ENCODE measurements around the gene FBXO3.

FBXO3 gene

GRCh38 chr11:33804471-33804870 is 30.2 kb upstream of the FBXO3 start:
- no peak overlapping the region for H2AFZ ChIP-seq (ENCODE audit: low read depth)
- no peak overlapping the region for H3K27ac ChIP-seq
- TF ChIP-seq, protein P1, sequence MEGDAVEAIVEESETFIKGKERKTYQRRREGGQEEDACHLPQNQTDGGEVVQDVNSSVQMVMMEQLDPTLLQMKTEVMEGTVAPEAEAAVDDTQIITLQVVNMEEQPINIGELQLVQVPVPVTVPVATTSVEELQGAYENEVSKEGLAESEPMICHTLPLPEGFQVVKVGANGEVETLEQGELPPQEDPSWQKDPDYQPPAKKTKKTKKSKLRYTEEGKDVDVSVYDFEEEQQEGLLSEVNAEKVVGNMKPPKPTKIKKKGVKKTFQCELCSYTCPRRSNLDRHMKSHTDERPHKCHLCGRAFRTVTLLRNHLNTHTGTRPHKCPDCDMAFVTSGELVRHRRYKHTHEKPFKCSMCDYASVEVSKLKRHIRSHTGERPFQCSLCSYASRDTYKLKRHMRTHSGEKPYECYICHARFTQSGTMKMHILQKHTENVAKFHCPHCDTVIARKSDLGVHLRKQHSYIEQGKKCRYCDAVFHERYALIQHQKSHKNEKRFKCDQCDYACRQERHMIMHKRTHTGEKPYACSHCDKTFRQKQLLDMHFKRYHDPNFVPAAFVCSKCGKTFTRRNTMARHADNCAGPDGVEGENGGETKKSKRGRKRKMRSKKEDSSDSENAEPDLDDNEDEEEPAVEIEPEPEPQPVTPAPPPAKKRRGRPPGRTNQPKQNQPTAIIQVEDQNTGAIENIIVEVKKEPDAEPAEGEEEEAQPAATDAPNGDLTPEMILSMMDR (conservative IDR thresholded peaks at IDR 0.05; ENCODE audit: low read depth, low read length): no peak
- no peaks in the 10 kb centered on the region for H4K20me1 ChIP-seq (ENCODE audit: insufficient read depth)
- no peak overlapping the region for H3K4me2 ChIP-seq
- no peak overlapping the region for H3K9ac ChIP-seq
- H3K4me1 ChIP-seq (ENCODE audit: low read depth, poor library complexity, severe bottlenecking): peaks cover 7% of the 10 kb centered on the region
- H3K79me2 ChIP-seq (ENCODE audit: insufficient read depth, low read depth): no peaks in the 10 kb centered on the region
- H3K36me3 ChIP-seq (ENCODE audit: insufficient read depth): no peaks in the 10 kb centered on the region
- H3K4me3 ChIP-seq (IDR thresholded peaks at IDR 0.05; ENCODE audit: insufficient read depth, low read depth, low read length): no peak overlapping the region
- H3K27me3 ChIP-seq (ENCODE audit: insufficient read depth, low read depth): no peaks in the 10 kb centered on the region

- no peak overlapping the region for H2AFZ ChIP-seq (ENCODE audit: low read depth)
- no peak overlapping the region for H3K9ac ChIP-seq
- H3K4me2 ChIP-seq: no peak overlapping the region
- H3K4me3 ChIP-seq (IDR thresholded peaks at IDR 0.05; ENCODE audit: insufficient read depth, low read depth, low read length): no peak overlapping the region
- H3K4me1 ChIP-seq (ENCODE audit: low read depth, poor library complexity, severe bottlenecking): peaks cover 11% of the 10 kb centered on the region
- no peak overlapping the region for H3K27ac ChIP-seq
- TF ChIP-seq, protein P1 (conservative IDR thresholded peaks at IDR 0.05; ENCODE audit: low read depth, low read length): no peak
- H3K36me3 ChIP-seq (ENCODE audit: insufficient read depth): no peaks in the 10 kb centered on the region
- H3K79me2 ChIP-seq (ENCODE audit: insufficient read depth, low read depth): no peaks in the 10 kb centered on the region
- no peaks in the 10 kb centered on the region for H3K27me3 ChIP-seq (ENCODE audit: insufficient read depth, low read depth)
- no peaks in the 10 kb centered on the region for H4K20me1 ChIP-seq (ENCODE audit: insufficient read depth)
These were observed 28.1 kb upstream of the FBXO3 start for GRCh38 chr11:33802194-33802950.

DNA sequence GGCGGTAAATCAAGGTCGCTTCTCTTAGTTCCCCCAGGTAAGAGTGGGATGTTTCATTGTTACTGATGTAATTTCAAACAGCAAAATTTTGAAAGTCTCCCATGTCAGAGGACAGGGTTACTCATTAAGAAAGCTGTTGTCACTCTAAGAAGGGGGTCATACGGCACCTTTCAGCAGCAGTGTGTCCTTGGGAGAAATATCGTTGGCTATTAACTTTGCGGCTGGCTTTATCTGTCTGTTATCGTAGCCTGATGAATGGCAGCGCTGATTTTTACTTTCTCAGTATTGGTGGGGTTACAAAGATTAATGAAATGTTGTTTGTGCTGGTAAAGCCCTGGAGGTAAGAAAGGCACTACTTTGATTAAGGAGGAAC is 27.5 kb upstream of the FBXO3 start:
- Histone ChIP-seq H4K20me1 (ENCODE audit: insufficient read depth) (no peaks in the 10 kb centered on the region), H3K9ac (no peak overlapping the region), H3K79me2 (ENCODE audit: insufficient read depth, low read depth) (no peaks in the 10 kb centered on the region), H3K36me3 (ENCODE audit: insufficient read depth) (no peaks in the 10 kb centered on the region), H3K4me2 (no peak overlapping the region), H3K27me3 (ENCODE audit: insufficient read depth, low read depth) (no peaks in the 10 kb centered on the region), H2AFZ (ENCODE audit: low read depth) (no peak overlapping the region), H3K4me1 (ENCODE audit: low read depth, poor library complexity, severe bottlenecking) (peaks cover 11% of the 10 kb centered on the region), H3K27ac (no peak overlapping the region), H3K4me3 (IDR thresholded peaks at IDR 0.05; ENCODE audit: insufficient read depth, low read depth, low read length) (no peak overlapping the region)
- TF ChIP-seq, protein P1 (conservative IDR thresholded peaks at IDR 0.05; ENCODE audit: low read depth, low read length): no peak

- Histone ChIP-seq H3K4me1 (ENCODE audit: low read depth, poor library complexity, severe bottlenecking) (peaks cover 11% of the 10 kb centered on the region), H3K36me3 (ENCODE audit: insufficient read depth) (no peaks in the 10 kb centered on the region), H4K20me1 (ENCODE audit: insufficient read depth) (no peaks in the 10 kb centered on the region), H3K4me3 (IDR thresholded peaks at IDR 0.05; ENCODE audit: insufficient read depth, low read depth, low read length) (no peak overlapping the region), H2AFZ (ENCODE audit: low read depth) (no peak overlapping the region), H3K27ac (no peak overlapping the region), H3K9ac (no peak overlapping the region), H3K27me3 (ENCODE audit: insufficient read depth, low read depth) (no peaks in the 10 kb centered on the region), H3K4me2 (no peak overlapping the region), H3K79me2 (ENCODE audit: insufficient read depth, low read depth) (no peaks in the 10 kb centered on the region)
- TF ChIP-seq, protein P1 (conservative IDR thresholded peaks at IDR 0.05; ENCODE audit: low read depth, low read length): no peak
These were observed 23.6 kb upstream of the FBXO3 start for GRCh38 chr11:33797879-33798278.
